Measurements from ENCODE around the gene DPH7.

- TF ChIP-seq CTCF (IDR thresholded peaks at IDR 0.05; ENCODE audit: poor library complexity, severe bottlenecking) = no peak
- no peak for TF ChIP-seq POLR2AphosphoS5 (IDR thresholded peaks at IDR 0.05)
- no peak for TF ChIP-seq EZH2 (IDR thresholded peaks at IDR 0.05; ENCODE audit: borderline replicate concordance, insufficient read depth, low read length, poor library complexity, severe bottlenecking)
- no peak for TF ChIP-seq EP300 (conservative IDR thresholded peaks at IDR 0.05; ENCODE audit: poor library complexity, severe bottlenecking)
- no peak for TF ChIP-seq TAF1 (IDR thresholded peaks at IDR 0.05; ENCODE audit: low read depth)
- no peak for TF ChIP-seq RAD21 (conservative IDR thresholded peaks at IDR 0.05)
- TF ChIP-seq MXI1 (conservative IDR thresholded peaks at IDR 0.05; ENCODE audit: poor library complexity, severe bottlenecking) = no peak
Measured at GRCh38 chr9:137615387-137615871, 36.7 kb upstream of the DPH7 start.

Measured in neural cell (in vitro differentiated cells).